OCI-LY1 (cell line): Measurements from ENCODE around the gene PTHLH.

Source experiments
- H2AFZ ChIP-seq: fragments of 200-600 bp; sonication (generic), shearing (Covaris generic); 2 replicates; pipeline ENCODE4 v1.6.0; 2014; ENCODE audit warnings: antibody characterized with exemption, mild to moderate bottlenecking, low read length
- H3F3A ChIP-seq: fragments of 200-600 bp; sonication (generic), shearing (Covaris generic); 2 replicates; pipeline ENCODE4 v1.6.0; 2014; ENCODE audit warnings: mild to moderate bottlenecking, antibody characterized with exemption, low read length, moderate library complexity; ENCODE audit not compliant: insufficient read depth
- H3K27ac ChIP-seq: fragments of 200-600 bp; sonication (generic); 2 replicates; pipeline ENCODE4 v1.5.1; 2014; ENCODE audit warnings: low read length, mixed run types, mild to moderate bottlenecking, low read depth; ENCODE audit not compliant: poor library complexity, severe bottlenecking
- H3K27me3 ChIP-seq: fragments of 200-600 bp; sonication (generic); 2 replicates; pipeline ENCODE4 v1.6.0; 2014; ENCODE audit warnings: antibody characterized with exemption, mild to moderate bottlenecking, low read length, moderate library complexity; ENCODE audit not compliant: insufficient read depth
- H3K36me3 ChIP-seq: fragments of 200-600 bp; sonication (generic); 2 replicates; pipeline ENCODE4 v1.6.1; 2014; ENCODE audit warnings: mild to moderate bottlenecking, antibody characterized with exemption, low read length, moderate library complexity, mixed read lengths; ENCODE audit not compliant: insufficient read depth
- H3K4me1 ChIP-seq: fragments of 200-600 bp; sonication (generic); 2 replicates; pipeline ENCODE4 v1.5.1; 2014; ENCODE audit warnings: mild to moderate bottlenecking, low read length, moderate library complexity; ENCODE audit not compliant: insufficient read depth, severe bottlenecking
- H3K4me2 ChIP-seq: fragments of 200-600 bp; sonication (generic), shearing (Covaris generic); 2 replicates; pipeline ENCODE4 v1.6.1; 2014; ENCODE audit warnings: low read length
- H3K4me3 ChIP-seq: fragments of 200-600 bp; sonication (generic); 2 replicates; pipeline ENCODE4 v1.5.1; 2014; ENCODE audit warnings: low read length, low read depth, mild to moderate bottlenecking, mixed read lengths; ENCODE audit not compliant: poor library complexity, severe bottlenecking
- H3K79me2 ChIP-seq: fragments of 200-600 bp; shearing (Covaris generic); 2 replicates; pipeline ENCODE4 v1.6.1; 2016; ENCODE audit warnings: mixed run types, low read length, mixed read lengths; ENCODE audit not compliant: insufficient read depth
- H3K9ac ChIP-seq: fragments of 200-600 bp; sonication (generic), shearing (Covaris generic); 2 replicates; pipeline ENCODE4 v1.6.1; 2014; ENCODE audit warnings: mild to moderate bottlenecking, low read length, mixed read lengths
- H3K9me2 ChIP-seq: fragments of 200-600 bp; sonication (generic), shearing (Covaris generic); 2 replicates; pipeline ENCODE4 v1.6.1; 2014; ENCODE audit warnings: low read depth, mild to moderate bottlenecking, low read length, mixed read lengths
- H3K9me3 ChIP-seq: fragments of 200-600 bp; shearing (Covaris generic); 2 replicates; pipeline ENCODE4 v1.6.1; 2014; ENCODE audit warnings: low read length, mixed read lengths
- H4K20me1 ChIP-seq: fragments of 200-600 bp; sonication (generic), shearing (Covaris generic); 2 replicates; pipeline ENCODE4 v1.6.0; 2016; ENCODE audit warnings: mild to moderate bottlenecking, low read length; ENCODE audit not compliant: insufficient read depth
- EZH2 ChIP-seq: fragments of 200-600 bp; sonication (generic), shearing (Covaris generic); IDR thresholded peaks from 2 replicates; pipeline ENCODE4 v1.8.0; 2017; ENCODE audit warnings: borderline replicate concordance, mixed run types, mild to moderate bottlenecking, antibody characterized with exemption, low read length, moderate library complexity, mixed read lengths
- TF ChIP-seq, protein P1 (sequence below): fragments of 200-600 bp; sonication (generic), shearing (Covaris generic); IDR thresholded peaks from 2 replicates; pipeline ENCODE4 v1.5.1; 2017; ENCODE audit warnings: mild to moderate bottlenecking, antibody characterized with exemption, low read length, moderate library complexity, mixed read lengths

Gene PTHLH

GRCh38 chr12:27960821-27961220 lies 11.7 kb downstream of the PTHLH start:
- H3K9ac ChIP-seq = no peak overlapping the region
- no peak overlapping the region for H3K27ac ChIP-seq
- no peak overlapping the region for H3K4me2 ChIP-seq
- H3K36me3 ChIP-seq = no peaks in the 10 kb centered on the region
- no peaks in the 10 kb centered on the region for H3F3A ChIP-seq
- H3K27me3 ChIP-seq = no peaks in the 10 kb centered on the region
- H3K79me2 ChIP-seq = no peaks in the 10 kb centered on the region
- no peak overlapping the region for H2AFZ ChIP-seq
- no peaks in the 10 kb centered on the region for H3K4me1 ChIP-seq
- H3K4me3 ChIP-seq = no peak overlapping the region
- H3K9me2 ChIP-seq = no peaks in the 10 kb centered on the region
- H4K20me1 ChIP-seq = no peaks in the 10 kb centered on the region
- no peak for TF ChIP-seq EZH2
- TF ChIP-seq, protein P1, sequence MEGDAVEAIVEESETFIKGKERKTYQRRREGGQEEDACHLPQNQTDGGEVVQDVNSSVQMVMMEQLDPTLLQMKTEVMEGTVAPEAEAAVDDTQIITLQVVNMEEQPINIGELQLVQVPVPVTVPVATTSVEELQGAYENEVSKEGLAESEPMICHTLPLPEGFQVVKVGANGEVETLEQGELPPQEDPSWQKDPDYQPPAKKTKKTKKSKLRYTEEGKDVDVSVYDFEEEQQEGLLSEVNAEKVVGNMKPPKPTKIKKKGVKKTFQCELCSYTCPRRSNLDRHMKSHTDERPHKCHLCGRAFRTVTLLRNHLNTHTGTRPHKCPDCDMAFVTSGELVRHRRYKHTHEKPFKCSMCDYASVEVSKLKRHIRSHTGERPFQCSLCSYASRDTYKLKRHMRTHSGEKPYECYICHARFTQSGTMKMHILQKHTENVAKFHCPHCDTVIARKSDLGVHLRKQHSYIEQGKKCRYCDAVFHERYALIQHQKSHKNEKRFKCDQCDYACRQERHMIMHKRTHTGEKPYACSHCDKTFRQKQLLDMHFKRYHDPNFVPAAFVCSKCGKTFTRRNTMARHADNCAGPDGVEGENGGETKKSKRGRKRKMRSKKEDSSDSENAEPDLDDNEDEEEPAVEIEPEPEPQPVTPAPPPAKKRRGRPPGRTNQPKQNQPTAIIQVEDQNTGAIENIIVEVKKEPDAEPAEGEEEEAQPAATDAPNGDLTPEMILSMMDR = no peak
- H3K9me3 ChIP-seq = no peaks in the 10 kb centered on the region

GRCh38 chr12:27958675-27959074 lies 13.9 kb downstream of the PTHLH start:
- Histone ChIP-seq H3K9me2 (no peaks in the 10 kb centered on the region), H3K4me1 (no peaks in the 10 kb centered on the region), H3K9me3 (no peaks in the 10 kb centered on the region), H3K9ac (no peak overlapping the region), H3K79me2 (no peaks in the 10 kb centered on the region), H3F3A (no peaks in the 10 kb centered on the region), H3K27ac (no peak overlapping the region), H2AFZ (no peak overlapping the region), H3K4me2 (no peak overlapping the region), H4K20me1 (no peaks in the 10 kb centered on the region), H3K27me3 (no peaks in the 10 kb centered on the region), H3K36me3 (no peaks in the 10 kb centered on the region), H3K4me3 (no peak overlapping the region)
- TF ChIP-seq EZH2 = no peak
- TF ChIP-seq, protein P1 = no peak

DNA sequence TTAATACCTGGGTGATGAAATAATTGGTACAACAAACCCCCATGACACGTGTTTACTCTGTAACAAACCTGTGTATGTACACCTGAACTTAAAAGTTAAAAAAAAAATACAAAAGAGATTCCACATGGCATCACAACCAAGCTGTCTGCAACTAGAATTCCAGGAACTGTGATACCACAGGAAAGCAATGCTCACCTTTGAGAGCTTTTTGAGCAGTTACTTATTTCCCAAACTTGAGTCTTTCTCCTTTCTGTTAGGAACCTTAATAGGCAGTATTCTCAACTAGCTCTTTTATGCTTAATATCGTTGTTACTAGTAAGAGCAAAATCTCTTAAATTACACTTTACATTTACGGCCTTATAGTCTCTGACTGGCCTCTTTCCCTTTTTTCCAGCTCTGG lies 15.2 kb downstream of the PTHLH start:
- H3K27ac ChIP-seq = no peak overlapping the region
- H2AFZ ChIP-seq = no peak overlapping the region
- H3K4me2 ChIP-seq = no peak overlapping the region
- no peak overlapping the region for H3K9ac ChIP-seq
- H3K4me1 ChIP-seq = no peaks in the 10 kb centered on the region
- no peaks in the 10 kb centered on the region for H3K36me3 ChIP-seq
- no peak overlapping the region for H3K4me3 ChIP-seq
- no peaks in the 10 kb centered on the region for H4K20me1 ChIP-seq
- H3K9me3 ChIP-seq = no peaks in the 10 kb centered on the region
- no peaks in the 10 kb centered on the region; the same call in 1 of the 2 replicates for H3K27me3 ChIP-seq
- H3K9me2 ChIP-seq = no peaks in the 10 kb centered on the region
- H3F3A ChIP-seq = no peaks in the 10 kb centered on the region
- H3K79me2 ChIP-seq = no peaks in the 10 kb centered on the region
- no peak for TF ChIP-seq EZH2
- TF ChIP-seq, protein P1 = no peak
